WERI-Rb-1 (cell line): ENCODE measurements around the gene RACK1.

ENCODE experiments used
- DNase-seq: peaks from one replicate; pipeline ENCODE4 v3.0.0-alpha.2; 2020
- H3K27ac ChIP-seq: fragments of 250-450 bp; sonication (Bioruptor Pico); 2 replicates; pipeline ENCODE4 v1.5.1; 2020; ENCODE audit warnings: mild to moderate bottlenecking, moderate library complexity
- H3K27me3 ChIP-seq: fragments of 250-450 bp; sonication (Bioruptor Pico); 2 replicates; pipeline ENCODE4 v1.5.1; 2021; ENCODE audit warnings: mild to moderate bottlenecking, low read depth, moderate library complexity; ENCODE audit not compliant: insufficient read depth, severe bottlenecking
- H3K36me3 ChIP-seq: fragments of 250-450 bp; sonication (Bioruptor Pico); 2 replicates; pipeline ENCODE4 v1.5.1; 2020; ENCODE audit warnings: mild to moderate bottlenecking, moderate library complexity
- H3K4me3 ChIP-seq: 2 replicates; pipeline ENCODE4 v1.5.1; 2011; ENCODE audit warnings: low read depth, mild to moderate bottlenecking, control low read depth, low read length
- H3K9me3 ChIP-seq: fragments of 250-450 bp; sonication (Bioruptor Pico); 2 replicates; pipeline ENCODE4 v1.5.1; 2021; ENCODE audit warnings: mild to moderate bottlenecking, moderate library complexity; ENCODE audit not compliant: severe bottlenecking
- CTCF ChIP-seq: IDR thresholded peaks from 2 replicates; pipeline ENCODE4 v1.5.1; 2011; ENCODE audit warnings: low read depth, mild to moderate bottlenecking, control low read depth, inconsistent platforms, low read length

Gene RACK1

GRCh38 chr5:181207214-181207959 lies 36.3 kb downstream of the RACK1 start:
- no peaks in the 10 kb centered on the region for H3K9me3 ChIP-seq
- no peaks in the 10 kb centered on the region for H3K36me3 ChIP-seq
- peak; percentile 62 for DNase-seq
- peak overlapping the region; percentile 69 for H3K4me3 ChIP-seq
- peak overlapping the region; percentile 19; the same call in 1 of the 2 replicates for H3K27ac ChIP-seq
- TF ChIP-seq CTCF: no peak
- H3K27me3 ChIP-seq: peaks cover 15% of the 10 kb centered on the region

GRCh38 chr5:181205761-181206649 lies 37.7 kb downstream of the RACK1 start:
- Histone ChIP-seq H3K27me3 (peaks cover 15% of the 10 kb centered on the region), H3K36me3 (no peaks in the 10 kb centered on the region), H3K27ac (no peak overlapping the region), H3K9me3 (no peaks in the 10 kb centered on the region), H3K4me3 (peak overlapping the region; percentile 44)
- no peak for DNase-seq
- TF ChIP-seq CTCF: no peak

GRCh38 chr5:181204826-181205760 lies 38.6 kb downstream of the RACK1 start, which contains the start of gene TRIM7:
Gene TRIM7, minus strand, starts transcription at chr5:181205196. Its CDS starts 86 bp downstream, at chr5:181205110.
- Histone ChIP-seq H3K27ac (no peak within 1 kb of the TSS), H3K4me3 (peak within 1 kb of the TSS; percentile 44), H3K9me3 (no peaks in the 10 kb centered on the region), H3K36me3 (no peaks in the 10 kb centered on the region), H3K27me3 (peaks cover 15% of the 10 kb centered on the region)
- no peak for TF ChIP-seq CTCF
- no peak for DNase-seq

GRCh38 chr5:181204113-181204825 lies 39.4 kb downstream of the RACK1 start:
- H3K36me3 ChIP-seq: no peaks in the 10 kb centered on the region
- H3K27me3 ChIP-seq: peaks cover 15% of the 10 kb centered on the region
- no peaks in the 10 kb centered on the region for H3K9me3 ChIP-seq
- no peak for DNase-seq
- peak overlapping the region; percentile 44 for H3K4me3 ChIP-seq
- H3K27ac ChIP-seq: no peak overlapping the region
- TF ChIP-seq CTCF: no peak

- Histone ChIP-seq H3K9me3 (no peaks in the 10 kb centered on the region), H3K4me3 (peak overlapping the region; percentile 44), H3K27me3 (peaks cover 15% of the 10 kb centered on the region), H3K36me3 (no peaks in the 10 kb centered on the region), H3K27ac (no peak overlapping the region)
- TF ChIP-seq CTCF: no peak
- DNase-seq: no peak
Measured at GRCh38 chr5:181203777-181204112, 40.0 kb downstream of the RACK1 start.
